ENCODE measurements around the gene IGFBPL1. TPM values are rescaled to one million over a fixed set of nuclear protein-coding genes. Genes with fewer than 3 reads are reported as not detected.

IGFBPL1 gene
- total and polyA plus RNA-seq, 10 of the 15 experiments (the other 5 are each of a cell fraction or from before 2014, with no cell fraction given) = 0.25 TPM; not detected in 9

DNA sequence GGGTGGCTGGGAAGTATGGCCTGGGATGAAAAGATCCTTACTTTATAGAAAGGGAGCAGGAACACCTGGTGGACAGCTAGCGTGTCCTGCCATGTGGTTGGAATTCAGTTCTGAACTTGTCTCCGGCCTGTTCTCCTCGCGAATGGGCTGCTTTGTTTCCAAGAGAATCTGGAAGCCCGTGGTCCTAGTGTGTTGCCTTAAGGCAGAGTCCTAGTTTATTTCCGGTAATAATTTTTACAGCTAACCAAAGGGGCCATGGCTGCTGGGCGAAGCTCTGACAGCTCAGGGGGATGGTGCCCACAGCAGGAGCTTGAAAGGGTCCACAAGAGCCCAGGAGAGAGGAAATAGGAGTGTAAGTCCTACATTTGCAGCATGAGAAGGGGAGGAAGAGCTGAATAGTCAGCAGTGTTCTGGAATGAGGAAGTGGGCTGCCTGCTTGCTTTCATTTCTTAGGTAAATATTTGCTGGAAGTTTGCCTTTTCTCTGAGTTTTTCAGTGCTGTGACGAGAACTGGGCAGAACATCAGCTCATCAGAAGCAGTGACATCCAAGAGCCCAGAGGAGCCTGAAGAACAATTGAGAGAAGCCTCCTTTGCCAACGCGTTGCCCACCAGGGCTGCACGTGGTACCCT is 13.1 kb upstream of the IGFBPL1 start:
- SMC1A ChIA-PET (ENCODE audit: uncharacterized antibody, unreplicated experiment) = interaction anchor here (0.9 to 1.1 kb wide), 3 partner anchors 20 to 36 kb away, joined by 3 to 4 read pairs (median 4); no protein-coding TSS in a partner anchor
- in situ Hi-C loops (cut with MboI) = no loop called here
- DNase-seq (ENCODE audit: low read depth, low spot score) (no peak), ATAC-seq (peak; percentile 36), FAIRE-seq (no peak)
- POLR2A ChIA-PET = interaction anchor here (1.3 kb wide), 1 partner anchor 36 kb away, joined by 5 read pairs; no protein-coding TSS in a partner anchor
- no peak overlapping the region for H3K4me3 ChIP-seq
- no peaks in the 10 kb centered on the region for H3K79me2 ChIP-seq (ENCODE audit: control insufficient read depth, insufficient read depth, low read length)
- H4K20me1 ChIP-seq (ENCODE audit: control insufficient read depth, insufficient read depth) = no peaks in the 10 kb centered on the region
- H3K27ac ChIP-seq (ENCODE audit: control insufficient read depth, insufficient read depth) = no peak overlapping the region
- RAD21 ChIA-PET (ENCODE audit: unreplicated experiment) = interaction anchor here (1.0 kb wide), 1 partner anchor 32 kb away, joined by 4 read pairs; no protein-coding TSS in a partner anchor
- CTCF ChIA-PET = interaction anchor here (0.7 to 7.2 kb wide), 3 partner anchors 19 to 523 kb away, joined by 3 to 66 read pairs (median 3); no protein-coding TSS in a partner anchor
- H3K9me3 ChIP-seq (replicated peaks; ENCODE audit: control insufficient read depth, insufficient read depth, low read length) = no peaks in the 10 kb centered on the region
- H3K4me1 ChIP-seq (ENCODE audit: control insufficient read depth, insufficient read depth, low read length) = no peaks in the 10 kb centered on the region
- no peaks in the 10 kb centered on the region for H3K36me3 ChIP-seq (ENCODE audit: control insufficient read depth in 2 of 2, insufficient read depth in 2 of 2, low read length in 1 of 2)
- BruUV-seq (replicated peaks) = no TSS peak
- intact Hi-C loops (cut with micrococcal nuclease; ENCODE audit: unreplicated experiment) = no loop called here
- 37% methylated on average over 11 of the region's 11 CpGs for WGBS (ENCODE audit: insufficient coverage, insufficient replicate concordance, low lambda C conversion rate, missing lambda C conversion rate)
- no peak overlapping the region for H3K9ac ChIP-seq (ENCODE audit: control insufficient read depth, insufficient read depth, low read length)
- no peak overlapping the region for H2AFZ ChIP-seq (ENCODE audit: control insufficient read depth, low read depth, low read length)
- TF ChIP-seq, protein P1, sequence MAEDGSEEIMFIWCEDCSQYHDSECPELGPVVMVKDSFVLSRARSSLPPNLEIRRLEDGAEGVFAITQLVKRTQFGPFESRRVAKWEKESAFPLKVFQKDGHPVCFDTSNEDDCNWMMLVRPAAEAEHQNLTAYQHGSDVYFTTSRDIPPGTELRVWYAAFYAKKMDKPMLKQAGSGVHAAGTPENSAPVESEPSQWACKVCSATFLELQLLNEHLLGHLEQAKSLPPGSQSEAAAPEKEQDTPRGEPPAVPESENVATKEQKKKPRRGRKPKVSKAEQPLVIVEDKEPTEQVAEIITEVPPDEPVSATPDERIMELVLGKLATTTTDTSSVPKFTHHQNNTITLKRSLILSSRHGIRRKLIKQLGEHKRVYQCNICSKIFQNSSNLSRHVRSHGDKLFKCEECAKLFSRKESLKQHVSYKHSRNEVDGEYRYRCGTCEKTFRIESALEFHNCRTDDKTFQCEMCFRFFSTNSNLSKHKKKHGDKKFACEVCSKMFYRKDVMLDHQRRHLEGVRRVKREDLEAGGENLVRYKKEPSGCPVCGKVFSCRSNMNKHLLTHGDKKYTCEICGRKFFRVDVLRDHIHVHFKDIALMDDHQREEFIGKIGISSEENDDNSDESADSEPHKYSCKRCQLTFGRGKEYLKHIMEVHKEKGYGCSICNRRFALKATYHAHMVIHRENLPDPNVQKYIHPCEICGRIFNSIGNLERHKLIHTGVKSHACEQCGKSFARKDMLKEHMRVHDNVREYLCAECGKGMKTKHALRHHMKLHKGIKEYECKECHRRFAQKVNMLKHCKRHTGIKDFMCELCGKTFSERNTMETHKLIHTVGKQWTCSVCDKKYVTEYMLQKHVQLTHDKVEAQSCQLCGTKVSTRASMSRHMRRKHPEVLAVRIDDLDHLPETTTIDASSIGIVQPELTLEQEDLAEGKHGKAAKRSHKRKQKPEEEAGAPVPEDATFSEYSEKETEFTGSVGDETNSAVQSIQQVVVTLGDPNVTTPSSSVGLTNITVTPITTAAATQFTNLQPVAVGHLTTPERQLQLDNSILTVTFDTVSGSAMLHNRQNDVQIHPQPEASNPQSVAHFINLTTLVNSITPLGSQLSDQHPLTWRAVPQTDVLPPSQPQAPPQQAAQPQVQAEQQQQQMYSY (CRISPR knock-in tag; IDR thresholded peaks at IDR 0.05) = no peak
- TF ChIP-seq SPI1 (IDR thresholded peaks at IDR 0.05; ENCODE audit: borderline replicate concordance, insufficient read depth, low read depth, low read length) = peak; percentile 90
- H3K4me2 ChIP-seq (ENCODE audit: control insufficient read depth, insufficient read depth) = no peak overlapping the region
- H3K27me3 ChIP-seq (replicated peaks in 1 of 2; ENCODE audit: control insufficient read depth in 2 of 2, insufficient read depth in 2 of 2, low read length in 1 of 2) = no peaks in the 10 kb centered on the region
